Astrocyte of the cerebellum (primary cell): ENCODE measurements around the gene MID1.
A peak's percentile ranks its signal among the peaks of the same experiment; 100 is the strongest.

ENCODE experiments used
- DNase-seq: peaks from one replicate; pipeline ENCODE4 v3.0.0-alpha.2; 2011; ENCODE audit warnings: low read depth
- H3K4me3 ChIP-seq: 2 replicates; pipeline ENCODE4 v1.5.1; 2011; ENCODE audit warnings: mild to moderate bottlenecking, low read depth, low read length, moderate library complexity
- CTCF ChIP-seq: IDR thresholded peaks from 2 replicates; pipeline ENCODE4 v1.5.1; 2012; ENCODE audit warnings: low read length, low read depth, moderate library complexity, mild to moderate bottlenecking; ENCODE audit errors: missing control alignments
- in situ Hi-C: cut with HindIII; loops from 2 replicates; pipeline ENCODE4 v1.10.0; 2017; ENCODE audit warnings: low sequenced_read_pairs

The MID1 gene

GRCh38 chrX:10512258-10512657 is 108.1 kb downstream of the MID1 start:
- DNase-seq, result no peak
- in situ Hi-C loops, result no loop called here
- no peak for TF ChIP-seq CTCF

DNA sequence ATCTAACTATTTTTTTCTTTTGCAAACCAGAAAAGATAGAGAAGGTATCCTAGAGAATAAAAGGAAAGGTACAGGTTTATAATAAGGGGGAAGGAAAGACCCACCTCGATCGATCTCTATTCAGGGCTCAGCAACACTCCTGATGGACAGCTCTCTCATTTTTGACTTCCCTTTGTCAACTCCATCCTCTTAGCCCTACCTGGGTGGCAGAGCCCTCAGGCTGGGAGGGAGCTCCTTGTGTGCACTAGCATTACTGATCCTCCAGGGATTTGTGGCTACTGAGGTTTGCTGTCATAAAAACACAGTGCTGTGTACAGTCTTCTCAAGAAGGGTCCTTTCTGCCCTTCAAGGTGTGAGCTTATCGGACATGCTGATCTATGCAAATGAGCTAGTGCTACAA is 111.0 kb downstream of the MID1 start:
- no peak overlapping the region for H3K4me3 ChIP-seq
- DNase-seq, result no peak
- in situ Hi-C loops, result no loop called here
- TF ChIP-seq CTCF, result no peak

More at GRCh38 chrX:10512258-10512657, 108.1 kb downstream of the MID1 start:
- no peak overlapping the region for H3K4me3 ChIP-seq

GRCh38 chrX:10508891-10509290 is 111.5 kb downstream of the MID1 start:
- in situ Hi-C loops, result no loop called here
- H3K4me3 ChIP-seq, result no peak overlapping the region
- TF ChIP-seq CTCF, result no peak
- no peak for DNase-seq

DNA sequence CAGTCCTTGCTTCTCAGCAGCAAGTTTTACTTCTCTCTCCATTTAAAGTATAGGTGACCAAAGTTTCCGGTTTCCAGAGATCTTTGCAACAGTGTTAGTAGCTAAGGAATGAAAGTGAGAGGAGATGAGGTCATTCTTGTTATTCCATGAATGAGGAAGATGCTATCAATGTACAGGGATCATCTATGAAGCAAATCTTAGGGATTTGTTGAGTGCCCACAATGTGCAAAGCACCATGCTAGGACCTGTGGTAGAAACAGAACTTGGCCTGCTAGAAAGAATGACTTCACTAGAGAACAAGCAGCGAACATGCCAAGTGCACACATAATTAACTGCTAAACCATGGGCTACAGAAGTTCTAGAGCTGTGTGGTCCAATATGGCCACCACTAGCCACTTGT is 112.5 kb downstream of the MID1 start:
- in situ Hi-C loops, result no loop called here
- no peak for DNase-seq
- no peak for TF ChIP-seq CTCF
- H3K4me3 ChIP-seq, result no peak overlapping the region

DNA sequence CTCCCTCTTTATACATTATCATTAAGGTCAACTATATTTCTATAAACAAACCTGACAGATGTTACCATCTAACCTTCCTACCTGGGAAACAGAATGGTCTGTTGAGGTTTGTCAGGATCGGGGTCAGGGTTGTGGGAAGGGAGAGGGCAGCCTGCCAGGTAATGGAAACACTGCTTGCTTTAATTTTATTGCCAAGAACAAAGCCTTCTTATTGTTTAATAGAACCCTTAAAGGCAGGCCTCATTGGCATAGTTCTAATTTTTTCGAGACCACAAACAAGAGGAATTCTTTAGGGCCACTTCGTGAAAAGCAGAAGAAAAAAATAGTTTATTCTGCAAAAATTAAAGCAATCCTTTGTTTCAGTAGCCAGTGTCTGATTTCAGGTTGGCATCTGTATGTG is 113.2 kb downstream of the MID1 start:
- in situ Hi-C loops, result no loop called here
- TF ChIP-seq CTCF, result no peak
- DNase-seq, result peak; percentile 63

DNA sequence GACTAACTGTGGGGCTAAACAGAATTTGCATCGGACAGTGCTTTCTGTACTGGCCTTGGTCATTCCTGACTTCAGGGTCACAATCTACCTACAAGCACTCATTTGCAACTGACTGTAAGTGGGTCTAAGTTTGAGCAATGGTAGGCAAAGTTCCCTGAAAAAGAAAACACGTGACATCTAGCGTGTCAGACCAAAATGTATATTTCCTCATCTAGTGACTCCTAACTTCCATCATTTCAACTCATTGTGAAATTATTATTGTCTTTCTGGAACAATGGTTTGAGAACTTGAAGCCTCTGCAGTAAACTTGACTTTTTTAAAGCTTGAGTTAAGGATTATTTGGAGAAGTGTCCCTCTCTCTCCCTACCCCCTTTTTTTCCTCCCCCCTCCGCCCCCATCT is 113.6 kb downstream of the MID1 start:
- TF ChIP-seq CTCF, result no peak
- in situ Hi-C loops, result no loop called here
- DNase-seq, result no peak

More for the DNA sequence above, 113.2 kb downstream of the MID1 start:
- no peak overlapping the region for H3K4me3 ChIP-seq

GRCh38 chrX:10505726-10506125 is 114.7 kb downstream of the MID1 start:
- no peak for DNase-seq
- in situ Hi-C loops, result no loop called here

More for the DNA sequence above, 113.6 kb downstream of the MID1 start:
- H3K4me3 ChIP-seq, result no peak overlapping the region

More at GRCh38 chrX:10505726-10506125, 114.7 kb downstream of the MID1 start:
- TF ChIP-seq CTCF, result no peak
- no peak overlapping the region for H3K4me3 ChIP-seq
